Suprapubic skin (tissue), 3 donors: ENCODE data around the gene MBD2.
"Not testable (repeated sequence)": the region's sequence is repeated elsewhere in the genome, so short reads cannot be mapped to it uniquely, and the experiment has no call there.

Experiments used
- CTCF ChIP-seq, 2 donors: fragments of 200-600 bp in 1 of 2; fragments of 450-650 bp in 1 of 2; sonication (generic) in 1 of 2; IDR thresholded peaks; one replicate each; pipeline ENCODE4 v1.5.1; 2016 to 2019; ENCODE audit warnings: antibody characterized with exemption in 2 of 2, mild to moderate bottlenecking in 1 of 2, moderate library complexity in 1 of 2
- EP300 ChIP-seq: sonication (generic); formaldehyde crosslinking; IDR thresholded peaks from one replicate; pipeline ENCODE4 v1.6.1; 2017; ENCODE audit warnings: antibody characterized with exemption
- POLR2A ChIP-seq, 2 donors: fragments of 450-650 bp; IDR thresholded peaks; one replicate each; pipeline ENCODE4 v1.6.1; 2017; ENCODE audit warnings: antibody characterized with exemption in 2 of 2, mild to moderate bottlenecking in 2 of 2, moderate library complexity in 2 of 2

GRCh38 chr18:54123720-54124440, 100.6 kb downstream of the MBD2 start:
- not testable (repeated sequence) for TF ChIP-seq CTCF (IDR thresholded peaks at IDR 0.05); EP300; POLR2A (IDR thresholded peaks at IDR 0.05)
